K562 (cell line): ENCODE data around the gene CNGB1.

ENCODE experiments used
- ARNT ChIP-seq, 2 experiments: fragments of 450-650 bp; IDR thresholded peaks; 2 replicates each; pipeline ENCODE4 v1.6.1; 2016; ENCODE audit warnings: mild to moderate bottlenecking in 1 of 2
- CEBPZ ChIP-seq: fragments of 150-350 bp; IDR thresholded peaks from 2 replicates; pipeline ENCODE4 v1.6.1; 2014; ENCODE audit warnings: low read depth, mild to moderate bottlenecking, low read length, borderline replicate concordance
- FOXJ3 ChIP-seq: sonication (generic); formaldehyde crosslinking; IDR thresholded peaks from 2 replicates; pipeline ENCODE4 v1.4.0; 2020; ENCODE audit warnings: mild to moderate bottlenecking, missing genetic modification reagents
- HCFC1 ChIP-seq: IDR thresholded peaks from 2 replicates; pipeline ENCODE4 v1.6.1; 2012; ENCODE audit warnings: low read depth, low read length, improper control_type of control experiment
- L3MBTL2 ChIP-seq: fragments of 450-650 bp; IDR thresholded peaks from 2 replicates; pipeline ENCODE4 v1.6.1; 2016; ENCODE audit warnings: mild to moderate bottlenecking, moderate library complexity
- NFYB ChIP-seq: IDR thresholded peaks from 2 replicates; pipeline ENCODE4 v1.6.1; 2011; ENCODE audit warnings: mild to moderate bottlenecking, moderate library complexity; ENCODE audit not compliant: insufficient read length; ENCODE audit errors: extremely low read depth
- REST ChIP-seq, 2 experiments: fragments of 450-650 bp; formaldehyde crosslinking in 1 of 2; IDR thresholded peaks; 2 replicates each; pipeline versions ENCODE4 v1.4.0 to v1.6.1; 2014 to 2020; ENCODE audit warnings: mild to moderate bottlenecking in 2 of 2, borderline replicate concordance in 1 of 2, low read depth in 1 of 2

GRCh38 chr16:57994361-57994760, 23.4 kb upstream of the CNGB1 start:
- TF ChIP-seq CEBPZ, result no peak
- no peak for TF ChIP-seq HCFC1
- TF ChIP-seq REST (IDR thresholded peaks at IDR 0.05; ENCODE audit: borderline replicate concordance), result no peak
- TF ChIP-seq REST (CRISPR knock-in tag; IDR thresholded peaks at IDR 0.05; ENCODE audit: low read depth), result no peak
- no peak for TF ChIP-seq FOXJ3 (CRISPR knock-in tag)
- TF ChIP-seq L3MBTL2, result no peak
- TF ChIP-seq NFYB, result no peak
- TF ChIP-seq ARNT (IDR thresholded peaks at IDR 0.05), result no peak
